H9 (cell line): ENCODE measurements around the gene KIF22. TPM values are rescaled to one million over a fixed set of nuclear protein-coding genes. Genes with fewer than 3 reads are reported as not detected.
"Not testable (repeated sequence)": the region's sequence is repeated elsewhere in the genome, so short reads cannot be mapped to it uniquely, and the experiment has no call there.

Experiments used
- DNase-seq: peaks from one replicate; pipeline ENCODE4 v3.0.0-alpha.2; 2017
- H2AFZ ChIP-seq: one replicate; pipeline ENCODE4 v1.6.1; 2013; ENCODE audit warnings: mild to moderate bottlenecking, low read length, control low read depth, moderate library complexity
- H2AK5ac ChIP-seq: 2 replicates; pipeline ENCODE4 v1.6.1; 2013; ENCODE audit warnings: low read length, control low read depth, mixed read lengths; ENCODE audit not compliant: insufficient read length
- H2BK120ac ChIP-seq: one replicate; pipeline ENCODE4 v1.6.1; 2013; ENCODE audit warnings: low read depth, mild to moderate bottlenecking, low read length, control low read depth, inconsistent platforms; ENCODE audit not compliant: poor library complexity, severe bottlenecking
- H2BK12ac ChIP-seq: 2 replicates; pipeline ENCODE4 v1.6.1; 2013; ENCODE audit warnings: low read length, control low read depth, mixed read lengths, low read depth; ENCODE audit not compliant: insufficient read length
- H2BK15ac ChIP-seq: 2 replicates; pipeline ENCODE4 v1.6.1; 2013; ENCODE audit warnings: low read depth, low read length, control low read depth
- H2BK20ac ChIP-seq: one replicate; pipeline ENCODE4 v1.6.1; 2013; ENCODE audit warnings: low read depth, mild to moderate bottlenecking, low read length, control low read depth, inconsistent platforms; ENCODE audit not compliant: poor library complexity, severe bottlenecking
- H2BK5ac ChIP-seq: 2 replicates; pipeline ENCODE4 v1.6.1; 2013; ENCODE audit warnings: low read length, control low read depth, mixed read lengths; ENCODE audit not compliant: insufficient read length
- H3K14ac ChIP-seq: 2 replicates; pipeline ENCODE4 v1.6.1; 2013; ENCODE audit warnings: low read length, control low read depth; ENCODE audit not compliant: insufficient read depth
- H3K18ac ChIP-seq: 2 replicates; pipeline ENCODE4 v1.6.1; 2013; ENCODE audit warnings: low read depth, mild to moderate bottlenecking, mixed read lengths, low read length, control low read depth; ENCODE audit not compliant: insufficient read length
- H3K23ac ChIP-seq: 2 replicates; pipeline ENCODE4 v1.6.1; 2013; ENCODE audit warnings: low read length, control low read depth, mixed read lengths, low read depth; ENCODE audit not compliant: insufficient read length
- H3K23me2 ChIP-seq: 2 replicates; pipeline ENCODE4 v1.6.1; 2013; ENCODE audit warnings: low read depth, mild to moderate bottlenecking, mixed read lengths, low read length, control low read depth; ENCODE audit not compliant: insufficient read length, poor library complexity, severe bottlenecking
- H3K27ac ChIP-seq: 2 replicates; pipeline ENCODE4 v1.5.1; 2013; ENCODE audit warnings: low read length, control low read depth, mixed read lengths, low read depth; ENCODE audit not compliant: insufficient read length
- H3K27me3 ChIP-seq: 2 replicates; pipeline ENCODE4 v1.6.1; 2013; ENCODE audit warnings: low read length, control low read depth, inconsistent platforms; ENCODE audit not compliant: insufficient read depth
- H3K4ac ChIP-seq: 2 replicates; pipeline ENCODE4 v1.6.1; 2013; ENCODE audit warnings: low read depth, mild to moderate bottlenecking, control low read depth, inconsistent platforms, low read length, moderate library complexity
- H3K4me1 ChIP-seq: 2 replicates; pipeline ENCODE4 v1.6.1; 2013; ENCODE audit warnings: low read length, control low read depth, inconsistent platforms; ENCODE audit not compliant: insufficient read depth
- H3K4me2 ChIP-seq: 2 replicates; pipeline ENCODE4 v1.6.1; 2013; ENCODE audit warnings: low read length, control low read depth, mixed read lengths; ENCODE audit not compliant: insufficient read length, insufficient read depth
- H3K56ac ChIP-seq: 2 replicates; pipeline ENCODE4 v1.6.1; 2013; ENCODE audit warnings: low read depth, mild to moderate bottlenecking, mixed read lengths, low read length, control low read depth; ENCODE audit not compliant: insufficient read length
- H3K79me1 ChIP-seq: 2 replicates; pipeline ENCODE4 v1.6.1; 2013; ENCODE audit warnings: low read depth, mild to moderate bottlenecking, moderate library complexity, low read length, control low read depth, inconsistent platforms; ENCODE audit not compliant: insufficient read depth, poor library complexity, severe bottlenecking
- H3K79me2 ChIP-seq: 2 replicates; pipeline ENCODE4 v1.6.1; 2013; ENCODE audit warnings: low read length, control low read depth, inconsistent platforms; ENCODE audit not compliant: insufficient read depth
- H3K9ac ChIP-seq: 2 replicates; pipeline ENCODE4 v1.6.1; 2013; ENCODE audit warnings: low read length, control low read depth, mixed read lengths; ENCODE audit not compliant: insufficient read length; ENCODE audit errors: extremely low read depth
- H3K9me3 ChIP-seq: one replicate; pipeline ENCODE4 v1.6.1; 2013; ENCODE audit warnings: low read depth, low read length, inconsistent platforms; ENCODE audit not compliant: control insufficient read depth
- H3T11ph ChIP-seq: one replicate; pipeline ENCODE4 v1.6.1; 2013; ENCODE audit warnings: mild to moderate bottlenecking, low read length, control low read depth, inconsistent platforms
- H4K20me1 ChIP-seq: one replicate; pipeline ENCODE4 v1.6.1; 2013; ENCODE audit not compliant: control insufficient read depth, insufficient read length, insufficient read depth
- H4K5ac ChIP-seq: 2 replicates; pipeline ENCODE4 v1.6.1; 2013; ENCODE audit warnings: low read depth, mild to moderate bottlenecking, mixed read lengths, low read length, control low read depth; ENCODE audit not compliant: insufficient read length
- H4K8ac ChIP-seq: replicated peaks from 2 replicates; pipeline ENCODE4 v1.6.1; 2013; ENCODE audit warnings: low read length, control low read depth, mixed read lengths, low read depth; ENCODE audit not compliant: insufficient read length
- H4K91ac ChIP-seq: 2 replicates; pipeline ENCODE4 v1.6.1; 2013; ENCODE audit warnings: low read depth, mild to moderate bottlenecking, moderate library complexity, mixed read lengths, low read length, control low read depth; ENCODE audit not compliant: insufficient read length
- H3K27ac Mint-ChIP-seq, 3 experiments: 2 replicates in 2 of 3; 3 replicates in 1 of 3; pipeline ENCODE4 v1.8.0; 2020 to 2021; ENCODE audit warnings: mixed read lengths in 3 of 3, mild to moderate bottlenecking in 1 of 3, moderate library complexity in 1 of 3
- H3K27me3 Mint-ChIP-seq: 2 replicates; pipeline ENCODE4 v1.8.0; 2021; ENCODE audit warnings: low read depth, mild to moderate bottlenecking, moderate library complexity, mixed read lengths
- H3K36me3 Mint-ChIP-seq, 3 experiments: 2 replicates in 2 of 3; 3 replicates in 1 of 3; pipeline ENCODE4 v1.8.0; 2020 to 2021; ENCODE audit warnings: low read depth in 3 of 3, mixed read lengths in 3 of 3; ENCODE audit not compliant: insufficient read depth in 1 of 3
- H3K4me1 Mint-ChIP-seq, 2 experiments: 2 replicates each; pipeline ENCODE4 v1.8.0; 2020; ENCODE audit warnings: mixed read lengths in 2 of 2
- H3K4me3 Mint-ChIP-seq, 2 experiments: 2 replicates in 1 of 2; 3 replicates in 1 of 2; pipeline ENCODE4 v1.8.0; 2020 to 2021; ENCODE audit warnings: mild to moderate bottlenecking in 2 of 2, mixed read lengths in 2 of 2, moderate library complexity in 1 of 2
- H3K9me3 Mint-ChIP-seq, 2 experiments: 2 replicates in 1 of 2; 3 replicates in 1 of 2; pipeline ENCODE4 v1.8.0; 2020; ENCODE audit warnings: mild to moderate bottlenecking in 2 of 2, mixed read lengths in 2 of 2, moderate library complexity in 1 of 2
- CTCF ChIP-seq: fragments of 200-600 bp; sonication (generic); conservative IDR thresholded peaks from 3 replicates; pipeline ENCODE4 v1.8.0; 2021; ENCODE audit warnings: antibody characterized with exemption, mild to moderate bottlenecking
- WGBS: extraction: QIAGEN DNeasy Blood & Tissue Kit; methylation state at CpG from one replicate; pipeline ENCODE4 v1.1.7; 2013; ENCODE audit warnings: missing lambda C conversion rate, low lambda C conversion rate, mixed read lengths; ENCODE audit not compliant: insufficient read length; ENCODE audit errors: extremely low coverage; 5-methylcytosine and 5-hydroxymethylcytosine counted together
- total RNA-seq: library from RNA; stranded (reverse); gene quantifications from 2 replicates; pipeline ENCODE4 v1.2.1, GENCODE V29; 2021

KIF22 gene
- total RNA-seq, 1 experiment from 2014 or later, result 151 TPM

GRCh38 chr16:29760567-29761279 lies 29.8 kb upstream of the KIF22 start:
- no peak overlapping the region for H4K91ac ChIP-seq
- H3K18ac ChIP-seq, result no peak overlapping the region
- H3K4ac ChIP-seq, result no peak overlapping the region
- H3K4me1 ChIP-seq, result no peaks in the 10 kb centered on the region
- no peak overlapping the region for H2BK15ac ChIP-seq
- no peaks in the 10 kb centered on the region for H3K79me1 ChIP-seq
- no peaks in the 10 kb centered on the region for H3K79me2 ChIP-seq
- Mint-ChIP-seq H3K27ac (peak overlapping the region in 2 of 3 experiments; percentile 73 to 80; a peak in 2 of 7 replicates), H3K4me1 (peaks cover 5 to 17% of the 10 kb centered on the region in 2 experiments; a peak in 2 of 4 replicates), H3K36me3 (no peaks in the 10 kb centered on the region), H3K9me3 (no peaks in the 10 kb centered on the region; a peak in 1 of 5 replicates), H3K4me3 (no peak overlapping the region), H3K27me3 (peaks cover 3% of the 10 kb centered on the region)
- no peak overlapping the region for H2BK5ac ChIP-seq
- no peaks in the 10 kb centered on the region for H3K23me2 ChIP-seq
- H3K14ac ChIP-seq, result no peak overlapping the region
- no CpG with 5 or more reads among the region's 9 CpGs for WGBS
- no peak overlapping the region for H2BK120ac ChIP-seq
- H3K9me3 ChIP-seq, result no peaks in the 10 kb centered on the region
- no peak overlapping the region for H2AK5ac ChIP-seq
- H3K9ac ChIP-seq, result no peak overlapping the region
- H2BK12ac ChIP-seq, result no peak overlapping the region
- TF ChIP-seq CTCF, result no peak
- no peak overlapping the region for H3K4me2 ChIP-seq
- no peak overlapping the region for H2AFZ ChIP-seq
- no peaks in the 10 kb centered on the region for H3K27me3 ChIP-seq
- H4K20me1 ChIP-seq, result no peaks in the 10 kb centered on the region
- no peak overlapping the region for H3K27ac ChIP-seq
- DNase-seq, result no peak
- H3K23ac ChIP-seq, result no peak overlapping the region
- no peak overlapping the region for H4K8ac ChIP-seq
- H2BK20ac ChIP-seq, result no peak overlapping the region
- no peak overlapping the region for H4K5ac ChIP-seq
- H3K56ac ChIP-seq, result no peak overlapping the region
- H3T11ph ChIP-seq, result no peak overlapping the region

DNA sequence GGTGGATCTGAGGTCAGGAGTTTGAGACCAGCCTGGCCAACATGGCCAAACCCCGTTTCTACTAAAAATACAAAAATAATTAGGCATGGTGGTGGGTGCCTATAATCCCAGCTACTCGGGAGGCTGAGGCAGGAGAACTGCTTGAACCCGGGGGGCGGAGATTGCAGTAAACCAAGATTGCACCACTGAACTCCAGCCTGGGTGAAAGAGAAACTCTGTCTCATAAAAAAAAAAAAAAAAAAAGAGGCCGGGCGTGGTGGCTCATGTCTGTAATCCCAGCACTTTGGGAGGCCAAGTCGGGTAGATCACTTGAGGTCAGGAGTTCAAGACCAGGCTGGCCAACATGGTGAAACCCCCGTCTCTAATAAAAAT lies 29.3 kb upstream of the KIF22 start:
- not testable (repeated sequence) for H2AFZ ChIP-seq, H4K5ac ChIP-seq, H3K27me3 ChIP-seq, H2BK120ac ChIP-seq, H3K9me3 Mint-ChIP-seq, DNase-seq, H2BK15ac ChIP-seq, H3K4me2 ChIP-seq, H3K4ac ChIP-seq, H3K56ac ChIP-seq, H3K9ac ChIP-seq, H3K14ac ChIP-seq, H3K27ac Mint-ChIP-seq, H3K36me3 Mint-ChIP-seq, H3K79me2 ChIP-seq, H3K23ac ChIP-seq, H3K4me1 ChIP-seq, H2AK5ac ChIP-seq, H3T11ph ChIP-seq, H3K79me1 ChIP-seq, H4K8ac ChIP-seq, H3K9me3 ChIP-seq, H4K20me1 ChIP-seq, H3K27ac ChIP-seq, H3K18ac ChIP-seq, H3K27me3 Mint-ChIP-seq, H3K23me2 ChIP-seq, H2BK20ac ChIP-seq, H3K4me3 Mint-ChIP-seq, H4K91ac ChIP-seq, H2BK12ac ChIP-seq, H2BK5ac ChIP-seq
- peaks cover 5 to 17% of the 10 kb centered on the region in 2 experiments; a peak in 2 of 4 replicates for H3K4me1 Mint-ChIP-seq
- WGBS, result no CpG with 5 or more reads among the region's 8 CpGs
